Cardiac muscle cell (in vitro differentiated cells and primary cell): ENCODE data around the gene AP2M1. TPM values are rescaled to one million over a fixed set of nuclear protein-coding genes. Genes with fewer than 3 reads are reported as not detected.

ENCODE experiments used
- DNase-seq, 2 donors: peaks; one replicate each; pipeline versions ENCODE4 v3.0.0 to v3.0.0-alpha.2; 2010 to 2017; ENCODE audit warnings: low read depth in 1 of 2, low spot score in 1 of 2
- H3K27ac ChIP-seq: fragments of 200-600 bp; sonication (generic); 2 replicates; pipeline ENCODE4 v1.5.1; 2016
- H3K27me3 ChIP-seq: fragments of 200-600 bp; sonication (generic); 2 replicates; pipeline ENCODE4 v1.6.0; 2016; ENCODE audit warnings: control low read depth
- H3K36me3 ChIP-seq: fragments of 200-600 bp; sonication (generic); 2 replicates; pipeline ENCODE4 v1.5.1; 2016; ENCODE audit warnings: control low read depth
- H3K4me1 ChIP-seq: fragments of 200-600 bp; sonication (generic); 2 replicates; pipeline ENCODE4 v1.8.1; 2017; ENCODE audit warnings: low read depth, mild to moderate bottlenecking, mixed run types
- H3K4me3 ChIP-seq: fragments of 200-600 bp; sonication (generic); 2 replicates; pipeline ENCODE4 v1.5.1; 2016; ENCODE audit warnings: mild to moderate bottlenecking
- H3K9me3 ChIP-seq: fragments of 200-600 bp; sonication (generic); 2 replicates; pipeline ENCODE4 v1.5.1; 2017; ENCODE audit warnings: low read depth, mild to moderate bottlenecking, control low read depth
- polyA plus RNA-seq: library from polyadenylated mRNA; unstranded; fragments of >200 nt; fragmentation: Nextera tagmentation; extraction: Ambion mirVana; gene quantifications from 2 replicates; pipeline ENCODE4 v1.2.1, GENCODE V29; 2016
- total RNA-seq: library from RNA; depleted of rRNA; stranded (reverse); fragments of >200 nt; gene quantifications from 2 replicates; pipeline ENCODE4 v1.2.3, GENCODE V29; 2016
- TF ChIP-seq, protein P1 (sequence below): IDR thresholded peaks from 2 replicates; pipeline ENCODE4 v1.5.1; 2012; ENCODE audit warnings: low read depth, mild to moderate bottlenecking, low read length

The AP2M1 gene
- 399 and 408 TPM in 2 replicates for total RNA-seq
- polyA plus RNA-seq, result 551 and 577 TPM in 2 replicates

- TF ChIP-seq, protein P1, sequence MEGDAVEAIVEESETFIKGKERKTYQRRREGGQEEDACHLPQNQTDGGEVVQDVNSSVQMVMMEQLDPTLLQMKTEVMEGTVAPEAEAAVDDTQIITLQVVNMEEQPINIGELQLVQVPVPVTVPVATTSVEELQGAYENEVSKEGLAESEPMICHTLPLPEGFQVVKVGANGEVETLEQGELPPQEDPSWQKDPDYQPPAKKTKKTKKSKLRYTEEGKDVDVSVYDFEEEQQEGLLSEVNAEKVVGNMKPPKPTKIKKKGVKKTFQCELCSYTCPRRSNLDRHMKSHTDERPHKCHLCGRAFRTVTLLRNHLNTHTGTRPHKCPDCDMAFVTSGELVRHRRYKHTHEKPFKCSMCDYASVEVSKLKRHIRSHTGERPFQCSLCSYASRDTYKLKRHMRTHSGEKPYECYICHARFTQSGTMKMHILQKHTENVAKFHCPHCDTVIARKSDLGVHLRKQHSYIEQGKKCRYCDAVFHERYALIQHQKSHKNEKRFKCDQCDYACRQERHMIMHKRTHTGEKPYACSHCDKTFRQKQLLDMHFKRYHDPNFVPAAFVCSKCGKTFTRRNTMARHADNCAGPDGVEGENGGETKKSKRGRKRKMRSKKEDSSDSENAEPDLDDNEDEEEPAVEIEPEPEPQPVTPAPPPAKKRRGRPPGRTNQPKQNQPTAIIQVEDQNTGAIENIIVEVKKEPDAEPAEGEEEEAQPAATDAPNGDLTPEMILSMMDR, result peak; percentile 5
- H3K27me3 ChIP-seq, result no peaks in the 10 kb centered on the region
- H3K4me1 ChIP-seq, result peaks cover 21% of the 10 kb centered on the region
- H3K27ac ChIP-seq, result peak within 1 kb of the TSS; percentile 93
- DNase-seq, result peak; percentile 99 to 100
- no peaks in the 10 kb centered on the region for H3K9me3 ChIP-seq
- H3K4me3 ChIP-seq, result peak within 1 kb of the TSS; percentile 99
- peaks cover 20% of the 10 kb centered on the region for H3K36me3 ChIP-seq
Observed at GRCh38 chr3:184174646-184175492, at the start of gene AP2M1. Gene AP2M1, plus strand, starts transcription at chr3:184174855. Its CDS starts 2,139 bp downstream, at chr3:184176994.

DNA sequence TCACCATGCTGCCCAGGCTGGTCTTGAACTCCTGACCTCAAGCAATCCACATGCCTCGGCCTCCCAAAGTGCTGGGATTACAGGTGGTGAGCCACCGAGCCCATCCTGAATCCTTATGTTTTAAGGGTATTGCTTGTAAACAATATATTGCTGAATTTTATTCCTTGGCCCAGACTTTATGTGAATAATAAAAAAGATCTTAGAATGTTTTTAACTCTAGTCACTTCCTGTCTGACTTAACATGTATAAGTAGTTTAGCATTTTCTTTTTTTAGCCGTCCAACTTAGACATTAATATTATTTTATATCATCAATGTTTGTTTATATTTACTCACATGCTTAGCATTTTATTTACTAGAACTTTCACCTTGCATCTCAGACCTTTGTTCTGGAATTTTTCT is 48.6 kb upstream of the AP2M1 start:
- Histone ChIP-seq H3K4me1 (no peaks in the 10 kb centered on the region), H3K4me3 (no peak overlapping the region), H3K9me3 (no peaks in the 10 kb centered on the region), H3K27me3 (no peaks in the 10 kb centered on the region), H3K27ac (no peak overlapping the region), H3K36me3 (no peaks in the 10 kb centered on the region)
- DNase-seq, result no peak
- TF ChIP-seq, protein P1, result no peak

DNA sequence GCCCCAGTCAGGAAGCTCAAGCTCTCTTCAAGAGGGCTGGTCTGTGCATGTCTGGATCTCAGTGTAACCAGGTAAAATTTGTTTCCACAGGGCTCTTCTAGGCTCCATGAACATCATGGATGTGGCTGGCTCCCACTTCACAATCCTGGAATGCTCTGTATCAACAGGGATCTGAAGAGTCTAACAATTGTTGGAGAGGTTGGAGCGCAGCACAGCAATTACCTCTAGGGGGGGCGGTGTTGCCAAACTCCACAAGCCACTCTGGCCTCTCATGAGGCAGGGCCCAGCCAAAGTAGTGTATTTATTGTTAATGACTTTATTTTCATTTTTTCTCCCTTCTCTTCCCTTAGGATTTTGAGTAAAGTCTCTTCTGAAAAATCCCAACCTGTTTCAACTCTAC is 45.6 kb upstream of the AP2M1 start:
- Histone ChIP-seq H3K36me3 (no peaks in the 10 kb centered on the region), H3K9me3 (no peaks in the 10 kb centered on the region), H3K27me3 (no peaks in the 10 kb centered on the region), H3K4me3 (no peak overlapping the region), H3K27ac (no peak overlapping the region), H3K4me1 (no peaks in the 10 kb centered on the region)
- DNase-seq, result peak; percentile 63 to 66
- TF ChIP-seq, protein P1, result peak; percentile 57

DNA sequence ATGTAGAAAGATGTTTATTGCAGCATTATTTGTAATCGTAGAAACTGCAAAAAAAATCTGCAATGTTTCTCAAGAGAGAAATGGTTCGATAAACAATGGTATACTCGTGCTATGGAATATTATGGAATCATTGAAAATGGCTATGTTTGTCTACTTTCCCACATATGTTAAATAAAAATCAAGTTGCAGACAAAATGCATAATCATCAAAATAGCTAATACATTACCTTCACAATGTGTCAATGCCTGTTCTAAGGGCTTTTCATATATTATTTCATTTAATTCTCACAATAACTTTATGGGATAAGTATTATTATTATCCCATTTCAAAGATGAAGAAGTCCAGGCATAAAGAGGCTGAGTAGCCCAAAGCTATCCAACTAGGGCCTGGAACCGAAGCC is 41.7 kb upstream of the AP2M1 start:
- Histone ChIP-seq H3K9me3 (no peaks in the 10 kb centered on the region), H3K4me3 (no peak overlapping the region), H3K27ac (no peak overlapping the region), H3K36me3 (no peaks in the 10 kb centered on the region), H3K4me1 (peaks cover 8% of the 10 kb centered on the region), H3K27me3 (no peaks in the 10 kb centered on the region)
- DNase-seq, result no peak
- TF ChIP-seq, protein P1, result no peak

- peak overlapping the region; percentile 93 for H3K4me3 ChIP-seq
- peaks cover 8% of the 10 kb centered on the region for H3K4me1 ChIP-seq
- no peaks in the 10 kb centered on the region for H3K9me3 ChIP-seq
- no peaks in the 10 kb centered on the region for H3K36me3 ChIP-seq
- peak; percentile 89 to 90 for DNase-seq
- H3K27me3 ChIP-seq, result no peaks in the 10 kb centered on the region
- peak overlapping the region; percentile 76 for H3K27ac ChIP-seq
- TF ChIP-seq, protein P1, result no peak
Observed at GRCh38 chr3:184133840-184134745, 40.6 kb upstream of the AP2M1 start.
